ENCODE data around the gene IMPA2.

DNA sequence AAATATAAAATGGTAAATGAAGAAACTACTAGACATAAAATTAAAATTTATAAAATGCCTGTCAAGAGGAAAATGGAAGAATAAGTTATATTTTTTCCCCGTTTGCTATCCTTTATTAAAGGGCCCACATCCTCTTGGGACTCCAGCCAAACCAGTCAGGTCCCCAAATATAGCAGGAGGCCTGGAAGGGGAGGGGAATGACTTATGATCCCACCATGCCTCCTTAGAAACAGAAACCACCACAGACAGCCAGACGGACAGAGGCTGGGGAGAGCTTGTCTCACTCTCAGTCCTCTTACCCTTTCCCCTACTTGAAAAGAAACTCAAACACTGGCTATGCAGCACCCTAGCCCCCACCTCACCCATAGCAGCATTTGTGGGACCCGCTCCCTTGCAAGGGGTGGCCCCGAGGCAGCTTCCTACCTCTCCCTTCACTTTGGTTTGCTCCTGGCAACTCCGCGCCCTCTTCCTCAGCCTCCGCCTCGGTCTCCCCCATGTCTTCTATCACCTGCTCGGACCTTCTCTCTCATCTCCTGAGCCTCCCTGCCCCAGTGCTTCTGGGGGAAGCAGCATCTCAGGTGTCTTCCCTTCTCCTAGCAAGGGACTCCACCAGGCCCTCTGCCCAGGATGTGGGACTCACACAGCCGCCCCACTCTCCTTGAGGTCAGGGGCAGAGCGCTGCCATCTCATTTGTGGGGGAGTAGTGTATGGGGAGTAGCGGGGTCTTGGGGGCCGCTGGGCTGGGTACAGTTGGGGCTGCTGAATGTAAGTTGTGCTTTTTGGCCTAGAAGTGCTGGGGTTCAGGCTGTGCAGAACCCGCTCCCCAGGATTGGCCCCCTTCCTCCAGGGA lies 75.0 kb downstream of the IMPA2 start:
- TF ChIP-seq, protein P1, sequence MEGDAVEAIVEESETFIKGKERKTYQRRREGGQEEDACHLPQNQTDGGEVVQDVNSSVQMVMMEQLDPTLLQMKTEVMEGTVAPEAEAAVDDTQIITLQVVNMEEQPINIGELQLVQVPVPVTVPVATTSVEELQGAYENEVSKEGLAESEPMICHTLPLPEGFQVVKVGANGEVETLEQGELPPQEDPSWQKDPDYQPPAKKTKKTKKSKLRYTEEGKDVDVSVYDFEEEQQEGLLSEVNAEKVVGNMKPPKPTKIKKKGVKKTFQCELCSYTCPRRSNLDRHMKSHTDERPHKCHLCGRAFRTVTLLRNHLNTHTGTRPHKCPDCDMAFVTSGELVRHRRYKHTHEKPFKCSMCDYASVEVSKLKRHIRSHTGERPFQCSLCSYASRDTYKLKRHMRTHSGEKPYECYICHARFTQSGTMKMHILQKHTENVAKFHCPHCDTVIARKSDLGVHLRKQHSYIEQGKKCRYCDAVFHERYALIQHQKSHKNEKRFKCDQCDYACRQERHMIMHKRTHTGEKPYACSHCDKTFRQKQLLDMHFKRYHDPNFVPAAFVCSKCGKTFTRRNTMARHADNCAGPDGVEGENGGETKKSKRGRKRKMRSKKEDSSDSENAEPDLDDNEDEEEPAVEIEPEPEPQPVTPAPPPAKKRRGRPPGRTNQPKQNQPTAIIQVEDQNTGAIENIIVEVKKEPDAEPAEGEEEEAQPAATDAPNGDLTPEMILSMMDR (IDR thresholded peaks at IDR 0.05): no peak
- TF ChIP-seq POLR2A (IDR thresholded peaks at IDR 0.05) (no peak), EP300 (IDR thresholded peaks at IDR 0.05; ENCODE audit: low read depth) (no peak), POLR2AphosphoS5 (IDR thresholded peaks at IDR 0.05) (no peak)
